ENCODE data around the gene HEG1.

DNA sequence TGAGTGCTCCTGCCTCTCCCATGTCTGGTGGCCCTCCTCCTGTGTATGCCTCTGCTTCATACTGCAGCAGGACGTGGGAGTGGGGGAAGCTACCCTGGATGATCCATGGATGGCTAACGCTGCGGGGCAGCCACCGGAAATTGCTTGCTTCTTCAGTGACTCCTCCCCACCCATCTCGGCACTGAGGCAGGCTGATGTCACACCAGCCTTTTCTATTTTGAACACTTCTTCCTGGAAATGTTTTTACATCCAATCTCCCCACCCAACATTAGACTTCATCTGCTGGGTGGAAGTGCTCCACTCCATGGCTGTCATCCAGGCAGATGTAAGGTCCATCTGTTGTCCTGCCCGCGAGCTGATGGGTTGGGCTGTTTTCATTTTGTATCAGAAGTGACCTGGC is 62.3 kb downstream of the HEG1 start:
- TF ChIP-seq, protein P1, sequence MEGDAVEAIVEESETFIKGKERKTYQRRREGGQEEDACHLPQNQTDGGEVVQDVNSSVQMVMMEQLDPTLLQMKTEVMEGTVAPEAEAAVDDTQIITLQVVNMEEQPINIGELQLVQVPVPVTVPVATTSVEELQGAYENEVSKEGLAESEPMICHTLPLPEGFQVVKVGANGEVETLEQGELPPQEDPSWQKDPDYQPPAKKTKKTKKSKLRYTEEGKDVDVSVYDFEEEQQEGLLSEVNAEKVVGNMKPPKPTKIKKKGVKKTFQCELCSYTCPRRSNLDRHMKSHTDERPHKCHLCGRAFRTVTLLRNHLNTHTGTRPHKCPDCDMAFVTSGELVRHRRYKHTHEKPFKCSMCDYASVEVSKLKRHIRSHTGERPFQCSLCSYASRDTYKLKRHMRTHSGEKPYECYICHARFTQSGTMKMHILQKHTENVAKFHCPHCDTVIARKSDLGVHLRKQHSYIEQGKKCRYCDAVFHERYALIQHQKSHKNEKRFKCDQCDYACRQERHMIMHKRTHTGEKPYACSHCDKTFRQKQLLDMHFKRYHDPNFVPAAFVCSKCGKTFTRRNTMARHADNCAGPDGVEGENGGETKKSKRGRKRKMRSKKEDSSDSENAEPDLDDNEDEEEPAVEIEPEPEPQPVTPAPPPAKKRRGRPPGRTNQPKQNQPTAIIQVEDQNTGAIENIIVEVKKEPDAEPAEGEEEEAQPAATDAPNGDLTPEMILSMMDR (IDR thresholded peaks at IDR 0.05; ENCODE audit: poor library complexity): no peak
- TF ChIP-seq EZH2phosphoT487 (IDR thresholded peaks at IDR 0.05; ENCODE audit: low read depth, severe bottlenecking, unreplicated experiment): no peak
- no peak for TF ChIP-seq EZH2 (IDR thresholded peaks at IDR 0.05; ENCODE audit: borderline replicate concordance)
